HG03520 (cell line): ENCODE measurements around the gene ACAN.

ENCODE experiments used
- ATAC-seq: cut with Tn5 transposase; IDR thresholded peaks from one replicate; pipeline ENCODE4 v1.9.1; 2021; ENCODE audit warnings: mild to moderate bottlenecking, moderate library complexity; ENCODE audit not compliant: unreplicated experiment

The ACAN gene

DNA sequence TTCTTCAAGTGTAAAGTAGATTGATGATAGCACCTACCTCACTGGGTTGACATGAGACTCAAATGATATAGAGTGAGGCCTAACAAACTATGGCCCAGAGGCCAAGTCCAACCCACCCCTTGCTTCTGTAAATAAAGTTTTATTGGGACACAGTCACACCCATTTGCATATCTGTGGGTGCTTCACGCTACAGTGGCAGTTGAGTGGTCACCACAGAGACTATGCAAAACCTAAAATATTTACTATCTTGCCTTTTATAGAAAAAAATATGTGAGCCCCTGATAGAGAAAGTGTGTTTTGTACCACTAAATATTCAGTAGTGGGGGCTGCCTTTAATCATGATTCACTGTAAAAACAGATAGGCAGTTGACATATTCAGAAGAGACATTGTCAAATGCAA lies 38.0 kb downstream of the ACAN start:
- ATAC-seq, result no peak

DNA sequence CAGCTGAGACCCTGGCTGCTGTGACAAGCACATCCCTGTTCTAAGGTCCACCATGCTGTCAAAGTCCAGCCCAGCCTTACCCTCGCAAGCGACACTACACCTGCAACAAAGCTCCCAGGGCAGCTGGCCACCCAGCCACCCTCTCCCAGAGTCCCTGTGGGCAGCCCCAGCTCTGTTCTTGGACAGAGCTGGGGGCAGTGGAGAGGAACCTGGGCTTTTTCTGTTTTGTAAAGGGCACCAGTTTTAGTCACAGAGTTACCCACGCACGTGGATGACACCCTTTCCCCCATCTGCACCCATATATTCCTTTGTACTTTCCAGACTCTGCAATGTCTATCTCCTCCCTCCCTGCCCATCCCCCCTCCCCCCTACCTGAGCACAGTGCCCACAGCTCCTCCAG lies 38.9 kb downstream of the ACAN start:
- no peak for ATAC-seq

DNA sequence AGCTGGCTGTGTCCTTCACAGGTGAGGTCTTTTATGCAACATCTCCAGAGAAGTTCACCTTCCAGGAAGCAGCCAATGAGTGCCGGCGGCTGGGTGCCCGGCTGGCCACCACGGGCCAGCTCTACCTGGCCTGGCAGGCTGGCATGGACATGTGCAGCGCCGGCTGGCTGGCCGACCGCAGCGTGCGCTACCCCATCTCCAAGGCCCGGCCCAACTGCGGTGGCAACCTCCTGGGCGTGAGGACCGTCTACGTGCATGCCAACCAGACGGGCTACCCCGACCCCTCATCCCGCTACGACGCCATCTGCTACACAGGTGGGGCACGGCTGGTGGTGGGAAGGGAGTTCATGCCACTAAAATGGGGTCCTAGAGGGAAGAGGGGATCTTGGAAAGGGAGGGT lies 40.1 kb downstream of the ACAN start:
- ATAC-seq, result no peak

DNA sequence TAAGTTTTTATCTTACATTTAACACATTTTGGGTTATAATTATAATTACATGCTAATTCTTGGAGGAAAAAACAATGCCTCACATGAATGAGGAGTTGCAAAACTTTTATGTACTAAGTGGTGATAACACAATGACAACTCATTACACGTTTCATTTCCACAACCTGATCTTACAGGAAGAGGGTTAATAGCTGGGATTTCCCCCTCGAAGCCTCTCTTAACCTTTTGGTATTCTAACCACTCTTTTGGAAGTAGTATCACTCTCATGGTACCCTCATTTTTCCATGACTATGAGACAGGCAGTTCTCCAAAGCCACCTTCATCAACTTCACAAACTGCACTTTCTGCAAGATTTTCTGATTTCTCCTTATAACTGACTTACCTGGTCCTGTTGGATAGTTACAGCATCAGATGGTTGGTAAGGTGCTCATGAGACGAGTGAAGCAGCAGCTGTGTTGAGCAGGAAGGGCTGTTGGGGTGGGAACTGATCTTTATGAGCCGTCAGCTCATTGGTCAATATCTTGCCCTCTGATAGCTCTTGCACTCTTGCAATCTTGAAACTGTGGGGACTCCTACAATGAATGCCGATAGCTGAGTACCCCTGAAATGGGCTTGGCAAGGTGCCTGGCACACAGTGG lies 41.6 kb downstream of the ACAN start:
- ATAC-seq, result no peak

- no peak for ATAC-seq
These were observed 42.4 kb downstream of the ACAN start for GRCh38 chr15:88845616-88846015.

GRCh38 chr15:88847144-88847543 lies 43.9 kb downstream of the ACAN start:
- ATAC-seq, result no peak

GRCh38 chr15:88848203-88848602 lies 45.0 kb downstream of the ACAN start:
- ATAC-seq, result no peak

- ATAC-seq, result no peak
These were observed 46.3 kb downstream of the ACAN start for GRCh38 chr15:88849376-88850072.

GRCh38 chr15:88852476-88852875 lies 49.2 kb downstream of the ACAN start:
- no peak for ATAC-seq

DNA sequence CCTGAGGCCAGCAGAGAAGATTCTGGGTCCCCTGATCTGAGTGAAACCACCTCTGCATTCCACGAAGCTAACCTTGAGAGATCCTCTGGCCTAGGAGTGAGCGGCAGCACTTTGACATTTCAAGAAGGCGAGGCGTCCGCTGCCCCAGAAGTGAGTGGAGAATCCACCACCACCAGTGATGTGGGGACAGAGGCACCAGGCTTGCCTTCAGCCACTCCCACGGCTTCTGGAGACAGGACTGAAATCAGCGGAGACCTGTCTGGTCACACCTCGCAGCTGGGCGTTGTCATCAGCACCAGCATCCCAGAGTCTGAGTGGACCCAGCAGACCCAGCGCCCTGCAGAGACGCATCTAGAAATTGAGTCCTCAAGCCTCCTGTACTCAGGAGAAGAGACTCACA lies 55.7 kb downstream of the ACAN start:
- no peak for ATAC-seq

DNA sequence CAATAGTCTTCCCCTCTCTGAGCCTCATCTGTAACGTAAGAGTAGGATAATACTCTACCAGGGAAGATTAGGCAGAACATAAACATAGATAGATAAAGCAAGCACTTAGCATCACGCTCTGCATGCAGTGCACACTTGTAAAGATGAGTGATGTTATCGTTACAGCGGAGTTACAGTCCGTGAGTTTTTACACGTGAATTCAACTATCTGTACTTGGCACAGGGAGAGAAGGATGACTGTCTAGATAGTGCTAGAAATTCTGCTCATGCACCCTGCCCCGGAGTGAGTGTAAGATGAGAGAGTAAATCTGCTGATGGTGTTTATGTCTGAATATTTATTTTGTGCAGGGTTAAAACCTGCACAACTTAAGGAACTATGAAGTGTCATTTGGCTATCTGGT lies 56.3 kb downstream of the ACAN start:
- ATAC-seq, result no peak

- no peak for ATAC-seq
These were observed 57.0 kb downstream of the ACAN start for GRCh38 chr15:88860212-88860611.

DNA sequence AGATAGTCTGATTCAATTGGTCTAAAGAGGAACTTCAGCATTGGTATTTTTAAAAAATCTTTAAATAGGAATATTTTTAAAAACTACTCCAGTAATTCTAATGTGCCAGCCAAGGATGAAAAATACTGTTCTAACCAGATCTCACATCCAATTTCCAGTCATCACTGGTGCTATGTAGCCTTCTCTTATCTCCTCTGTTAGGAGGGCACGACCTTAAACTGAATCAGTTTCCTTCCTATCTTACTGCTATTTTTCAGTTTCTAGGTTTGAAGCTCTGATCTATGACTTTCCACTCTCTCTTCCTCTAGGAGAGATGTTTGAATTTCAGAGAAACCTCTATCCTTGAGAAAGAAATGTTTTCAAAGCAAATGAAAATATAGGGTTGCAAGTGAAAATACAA lies 60.2 kb downstream of the ACAN start:
- no peak for ATAC-seq

GRCh38 chr15:88864861-88865497 lies 61.7 kb downstream of the ACAN start:
- ATAC-seq, result no peak

- ATAC-seq, result no peak
These were observed 62.4 kb downstream of the ACAN start for GRCh38 chr15:88865498-88866099.

GRCh38 chr15:88866295-88866881 lies 63.2 kb downstream of the ACAN start:
- no peak for ATAC-seq

- ATAC-seq, result no peak
These were observed 68.1 kb downstream of the ACAN start for GRCh38 chr15:88871313-88871712.

GRCh38 chr15:88872106-88872505 lies 68.9 kb downstream of the ACAN start:
- ATAC-seq, result no peak

- ATAC-seq, result no peak
These were observed 69.5 kb downstream of the ACAN start for GRCh38 chr15:88872706-88873105.

GRCh38 chr15:88873786-88874185 lies 70.5 kb downstream of the ACAN start:
- no peak for ATAC-seq

DNA sequence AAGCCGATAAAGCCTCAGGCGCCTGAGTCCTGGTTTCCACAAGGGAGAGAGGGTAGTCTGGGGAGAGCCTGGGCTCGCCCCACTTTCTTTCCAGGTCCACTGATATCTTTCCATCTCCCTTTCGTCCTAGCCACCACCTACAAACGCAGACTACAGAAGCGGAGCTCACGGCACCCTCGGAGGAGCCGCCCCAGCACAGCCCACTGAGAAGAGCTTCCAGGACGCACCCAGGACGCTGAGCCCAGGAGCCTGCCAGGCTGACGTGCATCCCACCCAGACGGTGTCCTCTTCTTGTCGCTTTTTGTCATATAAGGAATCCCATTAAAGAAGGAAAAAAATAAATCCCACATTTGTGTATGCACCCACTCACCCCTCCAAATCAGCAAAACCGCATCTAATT lies 71.0 kb downstream of the ACAN start:
- ATAC-seq, result no peak

- ATAC-seq, result no peak
These were observed 71.4 kb downstream of the ACAN start for GRCh38 chr15:88874684-88875083.
